Midbrain (tissue), 1 donor: ENCODE results near the gene PCDH9.

Experiments used
- DNase-seq: peaks from one replicate; lab custom pipeline; 2025; lab: John Stamatoyannopoulos, UW

The PCDH9 gene

DNA sequence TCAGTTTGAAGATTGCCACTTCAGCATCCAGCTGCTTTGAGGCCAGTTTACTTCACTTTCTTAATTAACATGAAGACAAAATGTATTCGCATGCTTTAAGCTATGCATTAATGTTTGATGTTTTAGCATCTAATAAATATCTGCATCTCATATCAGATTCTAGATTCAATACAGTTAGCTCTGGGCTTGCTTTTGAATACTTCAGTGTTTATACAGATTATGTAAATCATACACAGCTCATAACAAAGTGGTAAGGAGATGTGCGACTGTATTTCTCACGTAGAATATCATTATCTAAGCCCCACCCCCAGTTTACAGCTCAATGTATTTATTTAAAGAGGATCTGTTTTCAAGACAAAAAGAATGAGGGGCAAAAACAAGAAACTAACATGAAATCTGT, 770.5 kb downstream of the PCDH9 start:
- no peak for DNase-seq

- no peak for DNase-seq
These were observed 771.0 kb downstream of the PCDH9 start for GRCh38 chr13:66459143-66459542.

GRCh38 chr13:66446413-66446812, 783.7 kb downstream of the PCDH9 start:
- DNase-seq: no peak

DNA sequence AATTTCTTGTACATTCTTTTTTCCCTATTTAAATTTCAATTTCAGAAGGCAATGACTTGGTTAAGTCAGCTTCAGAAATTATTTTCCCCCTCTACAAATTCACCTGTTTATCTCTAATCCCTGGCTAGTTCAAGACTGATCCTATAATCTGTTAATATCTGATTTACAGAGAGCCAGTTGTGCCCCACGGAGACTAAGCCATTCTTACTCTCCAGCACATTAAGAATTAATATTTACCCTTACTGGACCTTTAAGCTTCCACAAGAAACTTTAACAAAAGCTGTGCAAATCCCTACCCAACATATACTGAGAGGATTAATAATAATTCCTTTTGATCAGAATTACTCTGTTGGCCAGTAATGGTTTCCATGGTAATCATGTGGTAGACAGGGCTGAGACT, 786.2 kb downstream of the PCDH9 start:
- no peak for DNase-seq

DNA sequence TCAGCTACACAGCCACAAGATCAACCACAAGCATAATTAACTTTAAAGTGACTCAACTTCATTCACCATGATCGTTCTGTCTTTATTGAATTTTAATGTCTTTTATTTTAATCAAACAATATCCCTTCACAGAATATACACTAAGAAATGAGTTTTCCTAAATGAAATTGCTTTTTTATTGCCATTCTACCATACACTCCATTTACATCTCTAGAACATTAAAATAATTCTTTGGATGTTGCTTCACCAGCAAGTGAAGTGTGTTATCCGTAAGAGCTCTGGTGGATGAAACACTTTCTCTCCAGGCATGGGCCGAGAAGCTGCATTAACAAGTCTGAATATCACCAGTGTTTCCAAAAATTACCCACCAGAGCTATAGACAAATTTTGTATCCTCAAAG, 789.2 kb downstream of the PCDH9 start:
- no peak for DNase-seq

GRCh38 chr13:66430728-66431127, 799.4 kb downstream of the PCDH9 start:
- DNase-seq: no peak

DNA sequence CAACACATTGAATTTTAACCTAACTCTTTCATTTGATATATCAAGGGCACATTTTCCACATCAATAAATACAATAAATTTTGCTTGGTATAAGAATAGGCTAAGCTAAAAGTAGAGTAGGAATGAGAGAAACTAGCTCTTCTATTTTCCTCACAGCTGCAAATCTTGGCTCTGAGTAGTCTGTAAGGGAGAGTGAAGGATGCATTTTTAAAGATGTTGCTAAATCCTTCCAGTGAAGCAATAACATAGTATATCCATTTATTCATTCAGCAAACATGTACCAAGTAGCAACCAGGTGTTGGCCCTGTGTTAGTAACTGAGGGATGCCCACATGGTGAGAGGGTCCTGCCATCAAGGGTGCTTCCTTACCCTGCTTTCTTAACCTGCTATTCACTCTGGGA, 799.9 kb downstream of the PCDH9 start:
- no peak for DNase-seq

GRCh38 chr13:66429156-66429555, 801.0 kb downstream of the PCDH9 start:
- no peak for DNase-seq

- no peak for DNase-seq
These were observed 802.7 kb downstream of the PCDH9 start for GRCh38 chr13:66427458-66427861.

DNA sequence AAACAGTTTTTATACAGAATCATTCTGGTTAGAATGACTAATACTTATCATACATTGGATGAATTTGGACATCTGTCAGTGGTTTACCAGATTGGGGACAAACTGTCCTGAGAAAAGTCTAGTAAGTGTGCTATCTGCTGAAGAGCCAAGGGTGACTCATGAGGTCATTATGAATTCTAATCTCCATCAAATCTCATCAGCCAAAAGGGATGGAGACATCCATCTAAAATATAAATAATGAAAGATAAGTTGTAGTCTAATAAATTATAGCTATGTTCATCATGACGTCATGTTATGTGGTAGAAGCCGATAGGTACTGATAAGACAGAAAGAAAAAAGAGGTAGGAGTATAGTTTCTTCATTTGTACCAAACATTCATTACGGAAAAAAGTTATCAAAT, 804.4 kb downstream of the PCDH9 start:
- DNase-seq: no peak

- no peak for DNase-seq
These were observed 805.7 kb downstream of the PCDH9 start for GRCh38 chr13:66424422-66424821.

GRCh38 chr13:66415444-66415843, 814.7 kb downstream of the PCDH9 start:
- no peak for DNase-seq

DNA sequence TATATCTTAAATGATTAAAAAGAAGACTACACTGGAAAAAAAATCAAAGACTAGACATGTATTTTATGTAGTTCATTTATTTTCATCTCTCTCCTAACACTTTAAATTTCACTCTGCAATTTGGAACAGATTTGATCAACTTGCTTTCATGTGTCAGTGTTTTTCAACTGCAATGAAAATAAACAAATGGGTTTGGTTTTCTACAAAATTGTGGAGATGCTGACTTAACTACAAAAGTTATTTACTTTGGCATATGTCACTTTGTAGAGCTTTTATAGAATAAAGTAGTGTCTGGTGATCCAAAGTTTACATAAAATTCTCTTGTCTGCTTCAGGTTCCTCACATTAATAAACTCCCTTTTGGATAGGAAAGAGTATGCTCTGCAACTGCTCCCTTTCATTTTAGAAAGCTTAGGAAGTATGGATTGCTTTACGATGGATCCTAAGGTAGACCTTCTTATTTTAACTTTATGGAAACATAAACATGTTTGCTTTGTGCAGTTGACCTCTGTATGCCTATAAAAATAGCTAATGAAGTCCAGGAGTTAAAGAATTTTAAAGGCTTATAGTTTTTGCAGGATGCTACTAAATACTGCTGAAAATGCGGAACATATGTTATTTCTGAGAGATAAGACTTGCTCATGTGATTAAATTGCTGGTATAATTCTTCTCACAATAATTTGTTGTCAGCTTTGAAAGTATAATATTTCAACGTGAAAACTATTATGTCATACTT, 815.9 kb downstream of the PCDH9 start:
- no peak for DNase-seq

- no peak for DNase-seq
These were observed 819.8 kb downstream of the PCDH9 start for GRCh38 chr13:66410314-66410713.

DNA sequence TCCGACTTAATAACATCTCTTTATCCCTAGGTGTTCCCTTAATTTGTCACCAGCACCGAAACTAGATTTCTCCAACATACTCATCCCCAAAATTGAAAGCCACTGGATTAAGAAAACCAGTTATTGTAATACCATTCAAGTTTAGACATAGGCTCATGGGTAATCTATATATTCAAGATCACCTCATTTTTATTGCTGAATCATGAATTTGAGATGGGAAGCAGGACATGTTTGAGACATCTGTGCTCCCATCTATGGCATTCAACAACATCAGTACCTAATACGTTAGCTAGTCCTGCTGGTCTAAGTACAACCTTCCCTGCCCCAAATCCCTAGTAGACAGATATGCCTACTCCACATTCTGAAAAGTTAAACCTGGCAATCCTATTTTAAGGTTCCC, 820.6 kb downstream of the PCDH9 start:
- DNase-seq: no peak

DNA sequence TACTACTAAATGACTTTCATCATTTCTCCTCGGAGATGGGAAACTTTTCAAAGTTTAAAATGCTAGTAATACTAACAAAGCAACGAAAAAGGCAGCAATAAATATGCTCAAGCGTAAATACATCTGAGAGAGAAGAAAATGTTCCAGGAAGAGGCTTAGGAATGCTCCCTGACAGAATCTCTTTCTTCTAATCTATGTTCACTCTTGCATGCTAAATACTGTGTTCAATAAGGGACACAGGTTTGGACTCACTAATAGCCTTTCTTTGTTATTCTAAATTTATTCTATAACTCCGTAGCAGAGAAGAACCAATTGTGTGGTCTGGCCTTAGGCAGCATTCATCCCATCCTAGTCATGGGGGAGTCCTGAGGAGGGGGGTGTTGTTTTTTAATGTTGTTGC, 823.0 kb downstream of the PCDH9 start:
- DNase-seq: peak; percentile 15

DNA sequence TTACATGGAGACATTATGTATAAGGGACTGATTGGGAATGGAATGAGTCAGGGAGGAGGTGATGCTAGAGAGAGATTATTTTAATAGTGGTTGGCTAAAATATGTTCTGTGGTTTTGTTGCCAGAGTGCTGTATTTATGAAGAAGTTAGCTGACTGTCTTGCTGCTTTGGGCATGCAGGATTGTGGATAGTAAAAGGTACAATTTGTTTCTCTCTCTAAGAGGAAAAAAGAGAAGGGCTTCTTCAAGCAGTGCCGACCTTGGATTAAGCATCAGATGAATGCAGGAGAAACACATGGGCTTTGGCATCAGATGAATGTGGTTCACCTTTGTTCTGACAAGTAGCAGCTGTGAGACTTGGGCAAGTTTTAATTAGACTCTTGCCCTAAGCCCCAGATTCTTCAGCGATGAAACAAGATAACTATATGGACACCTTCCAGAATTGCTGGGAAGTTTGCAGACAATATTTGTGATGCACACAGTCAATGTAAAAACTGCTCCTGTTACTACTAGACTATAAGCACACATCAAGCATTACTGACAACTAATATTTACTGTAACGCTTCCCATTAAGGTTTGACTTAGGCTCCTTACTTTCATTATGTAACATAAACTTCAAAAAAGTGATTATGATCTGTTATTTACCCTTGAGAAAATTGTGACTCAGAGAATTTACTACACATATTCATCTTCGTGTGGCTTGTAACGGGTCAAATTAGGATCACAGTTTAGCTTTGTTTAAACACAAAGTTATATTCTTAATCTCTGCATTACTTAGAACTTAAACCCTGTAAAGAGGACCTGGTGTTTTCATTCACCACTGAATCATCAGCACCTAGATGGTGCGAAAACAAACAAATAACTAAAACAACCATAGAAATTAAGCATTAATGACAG, 824.0 kb downstream of the PCDH9 start:
- peak; percentile 28 for DNase-seq

DNA sequence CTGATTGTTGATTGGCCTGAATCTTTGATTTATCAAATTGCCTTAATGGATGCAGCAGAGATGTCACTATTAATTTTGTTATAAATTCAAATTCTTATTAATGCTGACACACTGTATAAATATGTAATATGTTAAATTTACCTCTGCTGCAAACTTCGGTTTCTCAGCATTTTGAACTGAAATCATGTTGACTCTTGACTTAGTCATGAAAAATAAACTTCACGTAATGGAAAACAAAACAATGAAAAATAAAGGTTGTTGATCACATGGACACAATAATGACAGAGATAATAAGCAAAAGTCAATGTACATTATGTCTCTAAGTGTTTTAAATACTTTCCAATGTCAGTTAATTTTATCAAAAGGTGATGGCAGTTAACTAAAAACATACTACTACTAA, 827.6 kb downstream of the PCDH9 start:
- DNase-seq: no peak

GRCh38 chr13:66402066-66402465, 828.1 kb downstream of the PCDH9 start:
- no peak for DNase-seq

GRCh38 chr13:66400292-66400691, 829.8 kb downstream of the PCDH9 start:
- no peak for DNase-seq

DNA sequence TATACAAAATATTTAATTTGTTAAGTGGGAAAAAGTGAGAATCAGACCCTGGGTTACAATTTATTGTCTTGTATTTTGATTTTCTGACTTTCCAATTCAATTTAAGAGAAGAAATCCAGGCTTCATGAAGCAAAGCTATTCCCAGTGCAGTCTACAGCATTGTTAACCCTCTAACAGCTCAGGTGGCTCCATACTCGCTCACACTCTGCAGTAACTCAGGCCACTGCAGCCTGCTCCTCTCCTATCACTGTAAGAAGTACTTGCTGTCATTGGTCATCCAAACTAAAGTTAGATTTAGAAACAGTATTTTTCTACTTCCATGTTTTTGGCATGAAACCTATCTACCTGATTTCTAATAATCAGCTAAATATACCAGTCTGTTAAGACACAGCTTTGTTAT, 830.3 kb downstream of the PCDH9 start:
- no peak for DNase-seq

- DNase-seq: no peak
These were observed 833.0 kb downstream of the PCDH9 start for GRCh38 chr13:66397133-66397532.

- DNase-seq: no peak
These were observed 838.8 kb downstream of the PCDH9 start for GRCh38 chr13:66391322-66391721.
